Activated CD4-positive, alpha-beta T cell treated with anti-CD3 and anti-CD28 coated beads for 4 hours (primary cell): ENCODE measurements around the gene SAMD15.
A peak's percentile ranks its signal among the peaks of the same experiment; 100 is the strongest.
"Not testable (repeated sequence)": the region's sequence is repeated elsewhere in the genome, so short reads cannot be mapped to it uniquely, and the experiment has no call there.

ENCODE experiments used
- DNase-seq, 2 donors: peaks; one replicate each; pipeline ENCODE4 v3.0.0-alpha.2; 2020

Gene SAMD15

GRCh38 chr14:77376771-77377501, at the start of gene SAMD15, which contains the start of gene TMED8:
TSS of gene SAMD15 (plus strand) at chr14:77377379. CDS start at chr14:77377419, 40 bp downstream.
TSS of gene TMED8 (minus strand) at chr14:77377094. CDS start at chr14:77377053, 41 bp downstream.
- DNase-seq: peak; percentile 75

GRCh38 chr14:77329872-77330271, 47.3 kb upstream of the SAMD15 start:
- no peak for DNase-seq

- no peak for DNase-seq
Observed at GRCh38 chr14:77335576-77335975, 41.6 kb upstream of the SAMD15 start.

- not testable (repeated sequence) for DNase-seq
Observed at GRCh38 chr14:77337255-77337654, 39.9 kb upstream of the SAMD15 start.

GRCh38 chr14:77337880-77338279, 39.3 kb upstream of the SAMD15 start:
- DNase-seq: no peak

- DNase-seq: no peak
Observed at GRCh38 chr14:77338302-77338701, 38.9 kb upstream of the SAMD15 start.

GRCh38 chr14:77339407-77339806, 37.8 kb upstream of the SAMD15 start:
- DNase-seq: no peak

- DNase-seq: no peak
Observed at GRCh38 chr14:77340389-77340788, 36.8 kb upstream of the SAMD15 start.

- DNase-seq: no peak
Observed at GRCh38 chr14:77342726-77343397, 34.3 kb upstream of the SAMD15 start.

GRCh38 chr14:77343662-77344061, 33.5 kb upstream of the SAMD15 start:
- no peak for DNase-seq

- DNase-seq: no peak
Observed at GRCh38 chr14:77344377-77344996, 32.7 kb upstream of the SAMD15 start.

- DNase-seq: no peak
Observed at GRCh38 chr14:77346495-77346894, 30.7 kb upstream of the SAMD15 start.

GRCh38 chr14:77347751-77348150, 29.4 kb upstream of the SAMD15 start:
- no peak for DNase-seq

- no peak for DNase-seq
Observed at GRCh38 chr14:77353469-77354141, 23.6 kb upstream of the SAMD15 start.

- DNase-seq: no peak
Observed at GRCh38 chr14:77355811-77356210, 21.4 kb upstream of the SAMD15 start.

- DNase-seq: no peak
Observed at GRCh38 chr14:77356899-77357298, 20.3 kb upstream of the SAMD15 start.

- DNase-seq: no peak
Observed at GRCh38 chr14:77359626-77360025, 17.6 kb upstream of the SAMD15 start.

GRCh38 chr14:77364146-77364545, 13.0 kb upstream of the SAMD15 start:
- no peak for DNase-seq

- DNase-seq: no peak
Observed at GRCh38 chr14:77369285-77369684, 7.9 kb upstream of the SAMD15 start.

- DNase-seq: no peak
Observed at GRCh38 chr14:77372304-77372841, 4.8 kb upstream of the SAMD15 start.

GRCh38 chr14:77375164-77375950, 1.8 kb upstream of the SAMD15 start:
- no peak for DNase-seq
